Body of pancreas (tissue), 4 donors: ENCODE data around the gene RPGRIP1. TPM values are rescaled to one million over a fixed set of nuclear protein-coding genes. Genes with fewer than 3 reads are reported as not detected.
"Not testable (repeated sequence)": the region's sequence is repeated elsewhere in the genome, so short reads cannot be mapped to it uniquely, and the experiment has no call there.

Experiments used
- ATAC-seq: fragments of 150-250 bp; one replicate; pipeline ENCODE4 v1.9.1; 2016
- DNase-seq, 4 donors: peaks; one replicate each; pipeline ENCODE4 v3.0.0-alpha.2; 2019
- H3K27ac ChIP-seq, 4 donors: fragments of 200-600 bp; sonication (generic); 1 replicate in 3 of 4; 2 replicates in 1 of 4; pipeline versions ENCODE4 v1.5.1 to v1.6.1; 2016 to 2019; ENCODE audit warnings: mild to moderate bottlenecking in 1 of 4, mixed read lengths in 1 of 4, moderate library complexity in 1 of 4
- H3K27me3 ChIP-seq, 2 donors: fragments of 200-600 bp; sonication (generic); one replicate each; pipeline ENCODE4 v1.6.0; 2016; ENCODE audit warnings: mild to moderate bottlenecking in 1 of 2
- H3K36me3 ChIP-seq, 2 donors: fragments of 200-600 bp; sonication (generic); replicated peaks in 1 of 2; 2 replicates each; pipeline ENCODE4 v1.5.1; 2016; ENCODE audit warnings: low read depth in 2 of 2; ENCODE audit not compliant: insufficient read depth in 1 of 2
- H3K4me1 ChIP-seq: fragments of 200-600 bp; sonication (generic); one replicate; pipeline ENCODE4 v1.6.0; 2016
- H3K4me3 ChIP-seq, 2 donors: fragments of 200-600 bp; sonication (generic); 1 replicate in 1 of 2; 2 replicates in 1 of 2; pipeline ENCODE4 v1.5.1; 2016 to 2019
- H3K9me3 ChIP-seq, 3 donors: fragments of 200-600 bp; sonication (generic); 1 replicate in 2 of 3; 2 replicates in 1 of 3; pipeline ENCODE4 v1.5.1; 2016
- CTCF ChIP-seq, 7 experiments: fragments of 450-650 bp in 4 of 7; fragments of 200-600 bp in 3 of 7; sonication (generic) in 3 of 7; IDR thresholded peaks; one replicate each; pipeline ENCODE4 v1.5.1; 2016 to 2019; ENCODE audit warnings: antibody characterized with exemption in 7 of 7
- POLR2A ChIP-seq, 3 donors: fragments of 450-650 bp; IDR thresholded peaks; one replicate each; pipeline ENCODE4 v1.6.1; 2016; ENCODE audit warnings: antibody characterized with exemption in 3 of 3, mild to moderate bottlenecking in 2 of 3
- WGBS, 2 donors: methylation state at CpG; one replicate each; pipeline ENCODE4 v1.1.5; 2017; 5-methylcytosine and 5-hydroxymethylcytosine counted together
- intact Hi-C: fragments of 100-400 bp; cut with DNase I; formaldehyde crosslinking; loops from one replicate; pipeline ENCODE4 v1.15.1; 2023
- total RNA-seq, 2 donors: library from RNA; depleted of rRNA; stranded (reverse); fragments of >200 nt; gene quantifications; one replicate each; pipeline ENCODE4 v1.1.0, GENCODE V29; 2016

RPGRIP1 gene
- total RNA-seq, 2 donors from 2014 or later: not detected

GRCh38 chr14:21302013-21302835 lies 22.3 kb downstream of the RPGRIP1 start:
- 64 to 67% methylated on average over 8 of the region's 8 CpGs for WGBS, 2 donors
- TF ChIP-seq POLR2A (IDR thresholded peaks at IDR 0.05) (no peak), CTCF (IDR thresholded peaks at IDR 0.05) (no peak)
- Histone ChIP-seq H3K9me3 (no peaks in the 10 kb centered on the region), H3K4me1 (peaks cover 6% of the 10 kb centered on the region), H3K4me3 (no peak overlapping the region), H3K27me3 (peaks cover 0 to 5% of the 10 kb centered on the region in 2 donors), H3K27ac (no peak overlapping the region), H3K36me3 (no peaks in the 10 kb centered on the region)
- intact Hi-C loops: no loop called here
- DNase-seq (no peak), ATAC-seq (no peak)

- WGBS, 2 donors: 92 to 93% methylated on average over 2 of the region's 2 CpGs
- H3K27me3 ChIP-seq, intact Hi-C loops, H3K9me3 ChIP-seq, ATAC-seq, H3K27ac ChIP-seq, H3K36me3 ChIP-seq, H3K4me3 ChIP-seq, H3K4me1 ChIP-seq, DNase-seq: not testable (repeated sequence)
Measured at GRCh38 chr14:21302836-21303140, 22.9 kb downstream of the RPGRIP1 start.

- intact Hi-C loops: no loop called here
- TF ChIP-seq CTCF (IDR thresholded peaks at IDR 0.05): no peak
- TF ChIP-seq POLR2A (IDR thresholded peaks at IDR 0.05): no peak
- no peak overlapping the region for H3K4me3 ChIP-seq
- ATAC-seq: no peak
- H3K27ac ChIP-seq: peak overlapping the region in 2 of 4 donors; percentile 80 to 84
- H3K4me1 ChIP-seq: peaks cover 12% of the 10 kb centered on the region
- DNase-seq: no peak
- H3K36me3 ChIP-seq: no peaks in the 10 kb centered on the region
- H3K27me3 ChIP-seq: no peaks in the 10 kb centered on the region
- 73 to 77% methylated on average over 3 of the region's 3 CpGs for WGBS, 2 donors
- no peaks in the 10 kb centered on the region for H3K9me3 ChIP-seq
Measured at GRCh38 chr14:21307637-21308036, 27.8 kb downstream of the RPGRIP1 start.

GRCh38 chr14:21308132-21308478 lies 28.2 kb downstream of the RPGRIP1 start:
- no peak for DNase-seq
- peaks cover 12% of the 10 kb centered on the region for H3K4me1 ChIP-seq
- H3K27me3 ChIP-seq: no peaks in the 10 kb centered on the region
- peak overlapping the region in 3 of 4 donors; percentile 80 to 84 (median 83) for H3K27ac ChIP-seq
- ATAC-seq: peak; percentile 39
- intact Hi-C loops: no loop called here
- no peak for TF ChIP-seq POLR2A (IDR thresholded peaks at IDR 0.05)
- no peak for TF ChIP-seq CTCF (IDR thresholded peaks at IDR 0.05)
- H3K4me3 ChIP-seq: no peak overlapping the region
- no peaks in the 10 kb centered on the region for H3K9me3 ChIP-seq
- no peaks in the 10 kb centered on the region for H3K36me3 ChIP-seq

GRCh38 chr14:21308479-21309237 lies 28.8 kb downstream of the RPGRIP1 start:
- Histone ChIP-seq H3K27me3 (no peaks in the 10 kb centered on the region), H3K27ac (peak overlapping the region; percentile 33 to 84 (median 82)), H3K4me3 (no peak overlapping the region), H3K36me3 (no peaks in the 10 kb centered on the region), H3K9me3 (no peaks in the 10 kb centered on the region), H3K4me1 (peaks cover 12% of the 10 kb centered on the region)
- intact Hi-C loops: no loop called here
- 2 to 3% methylated on average over 16 of the region's 16 CpGs for WGBS, 2 donors
- TF ChIP-seq CTCF (IDR thresholded peaks at IDR 0.05) (peak in 1 of 7 experiments; percentile 9), POLR2A (IDR thresholded peaks at IDR 0.05) (peak; percentile 57 to 93 (median 92))
- ATAC-seq: peak; percentile 93
- DNase-seq: peak; percentile 89 to 97 (median 92)
